Measurements from ENCODE around the gene NDUFS7. TPM values are rescaled to one million over a fixed set of nuclear protein-coding genes. Genes with fewer than 3 reads are reported as not detected.
"Not testable (repeated sequence)": the region's sequence is repeated elsewhere in the genome, so short reads cannot be mapped to it uniquely, and the experiment has no call there.

Gene NDUFS7
- total RNA-seq, 4 donors from 2014 or later, result 108 to 217 (median 128) TPM

DNA sequence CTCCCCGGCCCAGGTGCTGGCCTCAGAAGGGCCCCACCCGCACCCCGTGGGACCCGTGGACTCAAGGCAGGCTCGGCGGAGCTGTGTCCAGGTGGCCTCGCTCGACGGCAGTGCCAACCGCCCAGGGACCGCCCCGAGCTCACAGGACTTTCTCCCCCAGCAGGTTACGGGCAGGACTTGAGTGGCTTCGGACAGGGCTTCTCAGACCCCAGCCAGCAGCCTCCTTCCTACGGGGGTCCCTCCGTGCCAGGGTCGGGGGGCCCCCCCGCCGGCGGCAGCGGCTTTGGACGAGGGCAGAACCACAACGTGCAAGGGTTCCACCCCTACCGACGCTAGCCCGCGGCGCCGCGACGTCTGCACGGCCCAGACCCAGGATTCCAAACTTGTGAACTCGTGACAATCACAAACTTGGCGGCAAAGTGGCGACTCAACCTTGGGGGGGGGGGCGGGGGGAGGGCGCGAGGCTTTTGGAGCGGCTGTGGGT is 50.9 kb downstream of the NDUFS7 start:
- no peak for DNase-seq (ENCODE audit: low spot score in 2 of 2)
- no peak overlapping the region for H3K4me3 ChIP-seq (ENCODE audit: low read depth, poor library complexity, severe bottlenecking)
- WGBS, 2 donors, result 83% methylated on average over 25 to 31 of the region's 39 CpGs
- TF ChIP-seq, protein P1, sequence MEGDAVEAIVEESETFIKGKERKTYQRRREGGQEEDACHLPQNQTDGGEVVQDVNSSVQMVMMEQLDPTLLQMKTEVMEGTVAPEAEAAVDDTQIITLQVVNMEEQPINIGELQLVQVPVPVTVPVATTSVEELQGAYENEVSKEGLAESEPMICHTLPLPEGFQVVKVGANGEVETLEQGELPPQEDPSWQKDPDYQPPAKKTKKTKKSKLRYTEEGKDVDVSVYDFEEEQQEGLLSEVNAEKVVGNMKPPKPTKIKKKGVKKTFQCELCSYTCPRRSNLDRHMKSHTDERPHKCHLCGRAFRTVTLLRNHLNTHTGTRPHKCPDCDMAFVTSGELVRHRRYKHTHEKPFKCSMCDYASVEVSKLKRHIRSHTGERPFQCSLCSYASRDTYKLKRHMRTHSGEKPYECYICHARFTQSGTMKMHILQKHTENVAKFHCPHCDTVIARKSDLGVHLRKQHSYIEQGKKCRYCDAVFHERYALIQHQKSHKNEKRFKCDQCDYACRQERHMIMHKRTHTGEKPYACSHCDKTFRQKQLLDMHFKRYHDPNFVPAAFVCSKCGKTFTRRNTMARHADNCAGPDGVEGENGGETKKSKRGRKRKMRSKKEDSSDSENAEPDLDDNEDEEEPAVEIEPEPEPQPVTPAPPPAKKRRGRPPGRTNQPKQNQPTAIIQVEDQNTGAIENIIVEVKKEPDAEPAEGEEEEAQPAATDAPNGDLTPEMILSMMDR (IDR thresholded peaks at IDR 0.05), result no peak
- no peak for TF ChIP-seq POLR2A (IDR thresholded peaks at IDR 0.05)
- intact Hi-C loops (cut with DNase I; ENCODE audit: low total_unique reads), result no loop called here

DNA sequence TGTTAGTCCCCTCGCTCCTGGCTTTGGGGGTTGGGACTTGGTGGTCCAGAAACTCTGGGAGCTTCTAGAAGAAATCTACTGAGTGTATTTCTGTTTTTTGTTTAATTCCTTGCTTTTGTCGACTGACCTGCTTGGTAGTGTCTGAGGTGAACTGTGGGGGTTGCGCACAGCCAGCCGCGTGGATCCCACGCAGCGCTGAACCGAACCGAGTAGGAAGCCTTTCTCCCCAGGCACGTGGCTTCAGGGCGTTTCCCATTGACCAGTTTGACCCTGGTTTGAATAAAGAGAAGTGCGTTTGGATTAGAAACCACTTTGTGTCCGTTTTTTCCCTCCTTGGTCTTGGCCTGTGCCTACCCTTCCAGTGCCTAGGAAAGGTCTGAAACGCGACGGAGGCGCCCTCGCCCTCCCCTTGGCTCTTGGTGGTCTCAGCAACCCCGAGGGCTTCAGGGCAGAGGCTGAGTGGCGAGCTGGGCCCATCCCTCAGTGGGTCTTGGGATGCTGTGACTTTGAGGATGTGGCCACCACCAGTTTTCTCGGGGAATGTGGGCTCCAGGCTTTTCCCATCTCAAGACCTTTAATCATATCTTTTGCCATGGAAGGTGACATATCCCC is 51.8 kb downstream of the NDUFS7 start:
- no peak overlapping the region for H3K4me3 ChIP-seq (ENCODE audit: low read depth, poor library complexity, severe bottlenecking)
- no peak for TF ChIP-seq POLR2A (IDR thresholded peaks at IDR 0.05)
- TF ChIP-seq, protein P1 (IDR thresholded peaks at IDR 0.05), result no peak
- intact Hi-C loops (cut with DNase I; ENCODE audit: low total_unique reads), result no loop called here

DNA sequence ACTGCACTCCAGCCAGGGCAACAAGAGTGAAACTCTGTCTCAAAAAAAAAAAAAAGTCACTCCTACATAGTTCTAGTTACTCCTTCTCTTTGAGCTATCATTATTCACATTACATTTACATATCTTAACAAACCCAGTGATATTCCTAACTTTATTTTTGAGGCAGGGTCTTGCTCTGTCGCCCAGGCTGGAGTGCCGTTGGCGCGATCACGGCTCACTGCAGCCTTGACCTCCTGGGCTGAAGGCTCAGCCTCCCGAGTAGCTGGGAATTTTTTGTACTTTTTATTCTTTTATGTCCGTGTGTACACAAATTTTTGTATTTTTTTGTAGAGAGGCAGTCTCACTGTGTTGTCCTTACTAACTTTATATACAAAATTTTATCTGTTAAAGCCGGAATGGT is 53.9 kb downstream of the NDUFS7 start:
- TF ChIP-seq POLR2A (IDR thresholded peaks at IDR 0.05), result no peak
- TF ChIP-seq, protein P1 (IDR thresholded peaks at IDR 0.05), result no peak
- intact Hi-C loops (cut with DNase I; ENCODE audit: low total_unique reads), result no loop called here
- WGBS, 2 donors, result 54 to 56% methylated on average over 8 of the region's 8 CpGs
- H3K4me3 ChIP-seq (ENCODE audit: low read depth, poor library complexity, severe bottlenecking), result no peak overlapping the region
- DNase-seq (ENCODE audit: low spot score in 2 of 2), result no peak

More for the DNA sequence above, 51.8 kb downstream of the NDUFS7 start:
- DNase-seq (ENCODE audit: low spot score in 2 of 2), result no peak
- WGBS, 2 donors, result 86 to 89% methylated on average over 20 to 21 of the region's 21 CpGs

DNA sequence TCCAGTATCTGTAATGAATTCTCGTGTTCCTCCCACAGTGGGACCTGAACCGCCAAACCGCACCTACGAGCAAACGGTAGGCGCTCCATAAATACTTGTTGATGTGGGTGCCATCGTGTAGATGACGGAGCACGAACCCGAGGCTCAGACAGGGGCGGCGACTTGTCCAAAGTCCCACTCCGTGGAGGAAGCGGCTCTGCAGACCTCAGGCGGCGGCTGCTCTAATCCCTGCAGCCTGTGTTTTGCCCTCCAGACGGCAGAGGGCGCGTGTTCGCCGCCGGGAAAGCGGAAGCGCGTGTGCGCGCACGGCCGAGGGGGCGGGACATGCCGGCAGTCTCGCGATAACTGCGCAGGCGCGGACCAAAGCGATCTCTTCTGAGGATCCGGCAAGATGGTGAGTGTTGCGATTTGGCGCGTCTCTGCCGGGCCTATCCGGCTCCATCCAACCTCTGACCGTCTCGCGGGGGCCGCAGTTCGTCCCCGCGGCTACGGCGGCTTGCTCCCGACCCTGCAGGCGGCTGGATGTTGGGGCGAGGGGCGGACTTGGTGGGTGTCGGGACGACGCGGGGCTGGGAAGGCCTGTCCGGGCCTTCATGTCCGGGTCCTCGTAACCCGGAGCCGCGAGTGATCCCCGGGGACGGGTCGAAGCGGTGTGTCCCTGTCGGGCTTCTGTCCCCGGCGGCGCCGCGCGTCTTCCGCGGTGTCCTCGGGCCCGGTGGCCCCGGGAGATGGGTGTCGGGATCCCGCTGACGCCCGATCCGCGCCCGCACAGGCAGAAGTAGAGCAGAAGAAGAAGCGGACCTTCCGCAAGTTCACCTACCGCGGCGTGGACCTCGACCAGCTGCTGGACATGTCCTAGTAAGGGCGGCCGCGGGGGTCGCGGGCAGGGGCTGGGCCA is 54.6 kb downstream of the NDUFS7 start, which contains the start of gene RPS15:
TSS of gene RPS15 (plus strand) at position 362 of the 898 bp plus-strand sequence. CDS start at position 392, 30 bp downstream.
- intact Hi-C loops (cut with DNase I; ENCODE audit: low total_unique reads), result no loop called here
- WGBS, 2 donors, result 0 to 1% methylated on average over 44 to 72 of the region's 100 CpGs

DNA sequence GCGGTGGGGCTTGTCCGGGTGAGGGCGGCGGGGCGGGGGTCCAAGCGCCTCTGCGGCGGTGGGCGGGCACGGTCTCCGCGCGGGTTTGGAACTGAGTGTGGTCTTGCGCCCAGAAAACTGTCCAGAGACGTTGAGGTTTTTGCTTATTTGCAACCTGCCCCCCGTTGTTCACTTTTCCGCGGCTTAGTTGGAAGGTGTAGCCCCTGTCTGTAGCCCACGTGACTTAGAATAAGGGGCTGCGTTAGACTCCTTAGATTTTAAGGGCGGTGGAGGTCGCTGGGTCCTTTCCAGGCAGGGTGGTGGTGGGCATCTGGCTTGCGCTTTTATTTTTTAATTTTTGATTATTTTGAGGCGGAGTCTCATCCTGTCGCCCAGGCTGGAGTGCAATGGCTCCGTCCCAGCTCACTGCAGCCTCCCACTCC is 55.2 kb downstream of the NDUFS7 start:
- no peak for DNase-seq (ENCODE audit: low spot score in 2 of 2)
- 1 to 3% methylated on average over 13 to 16 of the region's 26 CpGs for WGBS, 2 donors

More for the DNA sequence above, 54.6 kb downstream of the NDUFS7 start, which contains the start of gene RPS15:
- DNase-seq (ENCODE audit: low spot score in 2 of 2), result peak; percentile 91 to 99
- H3K4me3 ChIP-seq (ENCODE audit: low read depth, poor library complexity, severe bottlenecking), result peak within 1 kb of the TSS; percentile 93
- TF ChIP-seq, protein P1 (IDR thresholded peaks at IDR 0.05), result peak in 1 of 3 donors; percentile 94
- peak in 1 of 2 donors; percentile 74 for TF ChIP-seq POLR2A (IDR thresholded peaks at IDR 0.05)

DNA sequence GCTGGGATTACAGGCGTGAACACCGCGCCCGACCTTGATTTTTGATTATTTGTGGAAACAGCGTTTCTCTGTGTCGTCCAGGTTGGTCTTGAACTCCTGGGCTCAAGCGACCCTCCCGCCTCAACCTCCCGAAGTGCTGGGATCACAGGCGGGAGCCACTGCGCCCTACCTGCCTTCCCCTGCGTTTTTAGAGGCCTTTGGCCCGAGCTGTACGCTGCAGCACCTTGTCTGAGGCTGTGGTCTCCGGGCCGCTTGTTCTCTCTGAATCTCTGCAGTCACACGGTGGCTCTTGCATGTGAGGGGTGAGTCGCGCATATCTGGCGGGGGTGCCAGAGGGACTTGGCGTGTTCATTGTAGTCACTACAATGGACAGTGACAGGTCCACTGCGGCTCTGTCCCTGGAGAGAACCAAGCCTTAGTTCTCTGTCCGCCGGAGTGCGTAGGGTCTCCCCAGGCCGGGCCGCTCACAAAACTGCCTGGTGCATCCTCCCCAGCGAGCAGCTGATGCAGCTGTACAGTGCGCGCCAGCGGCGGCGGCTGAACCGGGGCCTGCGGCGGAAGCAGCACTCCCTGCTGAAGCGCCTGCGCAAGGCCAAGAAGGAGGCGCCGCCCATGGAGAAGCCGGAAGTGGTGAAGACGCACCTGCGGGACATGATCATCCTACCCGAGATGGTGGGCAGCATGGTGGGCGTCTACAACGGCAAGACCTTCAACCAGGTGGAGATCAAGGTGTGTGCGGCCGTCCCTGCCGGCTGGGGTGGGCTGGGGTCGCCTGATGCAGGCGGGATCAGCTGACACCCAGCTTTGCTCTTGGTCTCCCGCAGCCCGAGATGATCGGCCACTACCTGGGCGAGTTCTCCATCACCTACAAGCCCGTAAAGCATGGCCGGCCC is 56.1 kb downstream of the NDUFS7 start:
- peak overlapping the region; percentile 93 for H3K4me3 ChIP-seq (ENCODE audit: low read depth, poor library complexity, severe bottlenecking)
- intact Hi-C loops (cut with DNase I; ENCODE audit: low total_unique reads); DNase-seq (ENCODE audit: low spot score in 2 of 2): not testable (repeated sequence)
- WGBS, 2 donors, result 74 to 81% methylated on average over 52 to 57 of the region's 57 CpGs

More for the DNA sequence above, 55.2 kb downstream of the NDUFS7 start:
- no peak for TF ChIP-seq POLR2A (IDR thresholded peaks at IDR 0.05)
- TF ChIP-seq, protein P1 (IDR thresholded peaks at IDR 0.05), result no peak
- H3K4me3 ChIP-seq (ENCODE audit: low read depth, poor library complexity, severe bottlenecking), result peak overlapping the region; percentile 93
- intact Hi-C loops (cut with DNase I; ENCODE audit: low total_unique reads), result no loop called here
